Head of caudate nucleus (tissue), 42 donors: ENCODE results near the gene ABL1.

Source experiments
- DNase-seq, 42 donors: peaks; one replicate each; pipeline versions ENCODE4 v3.0.0 to v3.0.0-alpha.2; 2020 to 2021; ENCODE audit warnings: mixed read lengths in 7 of 42
- intact Hi-C: fragments of 100-400 bp; cut with DNase I; formaldehyde crosslinking; loops from one replicate; pipeline ENCODE4 v1.15.0; 2022

Gene ABL1

GRCh38 chr9:130896233-130897014 lies 61.4 kb downstream of the ABL1 start, which contains the start of gene QRFP:
Gene QRFP, minus strand, starts transcription at chr9:130896812. Its CDS starts 2,974 bp downstream, at chr9:130893838.
- intact Hi-C loops, result no loop called here
- DNase-seq, result no peak

- no peak for DNase-seq
- intact Hi-C loops, result no loop called here
Measured at GRCh38 chr9:130897105-130897751, 62.2 kb downstream of the ABL1 start.

DNA sequence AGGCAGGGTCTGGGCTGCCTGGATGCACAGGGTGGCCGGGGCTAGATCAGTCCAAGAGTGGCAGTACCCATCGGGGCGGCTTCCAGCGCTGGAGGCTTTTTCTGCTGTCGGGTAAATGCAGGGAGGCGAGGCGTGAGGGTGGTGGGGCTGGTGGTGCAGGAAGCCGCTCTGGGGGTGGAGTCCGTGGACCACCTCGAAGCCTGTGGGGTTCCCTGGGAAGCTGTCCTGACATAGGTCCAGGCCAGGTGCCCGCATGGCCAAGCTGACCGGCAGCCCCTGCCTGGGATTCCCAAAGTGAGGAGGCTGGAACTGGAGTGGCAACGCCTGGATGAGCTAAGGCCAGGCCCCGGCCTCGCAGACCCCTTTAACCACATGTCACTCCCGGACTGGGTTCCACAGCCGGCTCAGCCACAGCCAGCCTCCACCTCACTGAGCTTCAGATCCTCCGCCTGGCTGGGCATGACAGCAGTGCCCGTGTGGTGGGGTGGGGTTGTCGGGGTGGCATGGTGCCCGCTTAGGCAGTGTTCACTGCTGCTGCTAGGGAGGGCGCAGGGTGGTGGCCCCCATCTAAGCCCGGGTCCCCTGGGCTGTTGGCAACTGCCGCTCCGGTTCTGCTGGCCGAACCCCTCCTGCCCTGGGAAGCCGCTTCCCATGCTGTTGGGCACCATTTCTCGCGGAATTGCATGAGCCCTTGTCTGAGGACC lies 62.9 kb downstream of the ABL1 start:
- intact Hi-C loops, result no loop called here
- no peak for DNase-seq

DNA sequence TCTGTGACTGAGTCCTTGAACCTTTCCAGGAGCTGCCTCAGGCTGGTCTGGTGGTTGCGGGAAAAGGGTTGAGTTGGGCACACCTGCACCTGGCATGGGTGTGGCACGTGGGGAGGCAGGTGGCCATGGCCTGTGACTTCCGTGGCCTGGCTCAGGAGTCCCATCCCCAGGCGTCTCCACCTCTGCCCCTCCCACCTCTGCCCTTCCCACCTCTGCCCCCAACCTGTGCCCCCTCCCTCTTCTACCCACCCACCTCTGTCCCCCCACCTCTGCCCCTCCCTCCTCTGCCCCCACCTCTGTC lies 63.4 kb downstream of the ABL1 start:
- no peak for DNase-seq
- intact Hi-C loops, result no loop called here

GRCh38 chr9:130899051-130899748 lies 64.1 kb downstream of the ABL1 start:
- intact Hi-C loops, result no loop called here
- no peak for DNase-seq

- intact Hi-C loops, result no loop called here
- no peak for DNase-seq
Measured at GRCh38 chr9:130900701-130901497, 65.8 kb downstream of the ABL1 start.

GRCh38 chr9:130901498-130902203 lies 66.6 kb downstream of the ABL1 start:
- intact Hi-C loops, result no loop called here

DNA sequence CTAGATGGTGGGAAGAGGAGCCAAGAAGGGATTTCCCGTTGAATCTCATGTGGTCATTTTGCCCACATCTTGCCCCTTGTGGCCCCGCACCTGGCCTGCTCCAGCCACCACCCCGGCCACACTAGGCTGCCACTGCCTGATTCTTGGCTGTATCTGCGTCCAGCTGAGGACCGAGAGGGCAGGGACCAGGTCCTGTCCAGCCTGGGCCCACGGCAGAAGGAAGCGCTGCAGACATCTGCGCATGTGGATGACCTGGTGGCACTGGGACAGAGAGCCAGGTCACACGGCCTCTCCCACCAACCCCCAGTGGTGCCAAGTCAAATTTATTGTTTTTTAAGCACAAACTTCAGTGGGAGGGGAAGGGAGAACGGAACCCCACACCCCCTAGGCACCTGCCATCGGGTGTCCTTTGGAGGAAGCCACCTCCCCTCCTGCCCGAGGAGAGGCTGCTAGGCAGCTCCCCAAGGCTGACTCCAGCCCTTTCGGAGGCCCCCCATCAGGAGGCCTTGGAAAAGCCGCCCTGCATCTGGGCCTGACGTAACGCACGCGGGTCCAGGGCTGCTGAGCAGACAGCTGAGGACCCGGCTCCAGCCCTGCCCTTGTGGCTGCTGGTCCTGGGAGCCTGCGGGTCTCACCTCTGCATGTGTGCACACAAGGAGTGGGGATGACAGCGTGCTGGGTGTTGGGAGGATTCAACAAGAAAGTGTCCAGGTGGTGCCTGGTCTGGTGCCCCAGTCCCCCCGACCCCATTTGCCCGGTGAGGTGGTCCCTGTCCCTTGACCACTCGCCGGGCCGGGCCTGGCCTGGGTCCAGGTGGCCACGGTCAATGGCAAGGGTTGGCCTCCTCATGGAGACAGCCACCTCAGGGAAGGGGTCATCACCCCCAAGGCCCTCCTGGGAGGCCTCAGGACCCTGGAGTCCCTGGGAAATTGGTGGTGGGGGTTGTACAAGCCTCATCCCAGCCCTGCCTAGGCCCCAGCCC lies 67.4 kb downstream of the ABL1 start:
- intact Hi-C loops, result no loop called here
- DNase-seq, result no peak

More at GRCh38 chr9:130901498-130902203, 66.6 kb downstream of the ABL1 start:
- no peak for DNase-seq

DNA sequence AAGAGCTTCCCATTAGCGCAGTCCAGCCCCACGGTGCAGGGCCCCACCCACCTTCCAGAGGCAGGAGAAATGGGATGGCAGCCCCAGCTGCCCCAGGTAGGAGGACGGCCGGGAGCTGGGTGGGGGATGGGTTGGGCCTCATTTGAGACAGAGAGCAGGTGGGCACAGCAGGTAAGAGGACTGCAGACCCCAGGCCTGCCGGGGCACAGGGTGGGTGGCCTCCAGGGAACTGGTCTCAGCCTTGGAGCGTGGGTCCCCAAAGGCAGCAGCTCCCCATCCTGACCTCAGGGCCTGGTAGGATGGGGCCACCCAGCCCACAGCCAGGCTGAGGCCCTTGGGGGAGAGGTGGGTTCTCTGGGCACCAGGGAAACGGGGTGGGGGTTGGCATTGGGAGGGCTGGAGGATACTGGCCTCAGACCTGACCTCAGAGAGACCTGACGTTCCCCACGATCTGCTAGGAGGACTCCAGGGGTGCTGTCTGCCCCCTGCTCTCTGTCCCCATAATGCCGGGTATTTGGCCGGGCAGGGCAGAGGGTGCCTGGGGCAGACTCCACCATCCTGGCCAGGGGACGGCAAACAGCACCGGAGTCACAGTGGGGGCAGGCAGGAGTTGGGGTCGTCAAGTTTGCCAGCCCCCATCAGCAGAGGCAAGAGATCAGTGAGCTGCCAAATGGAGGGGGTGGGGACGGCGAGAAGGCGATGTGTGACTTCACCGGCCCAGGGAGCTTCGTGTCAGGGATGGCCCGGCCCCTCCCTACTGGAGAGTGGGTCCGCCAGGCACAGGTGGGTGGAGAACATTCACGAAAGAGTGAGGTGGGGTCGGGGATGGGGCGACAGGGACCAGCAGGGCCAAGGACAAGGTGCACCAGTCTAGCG lies 68.4 kb downstream of the ABL1 start:
- intact Hi-C loops, result no loop called here

GRCh38 chr9:130904070-130905044 lies 69.3 kb downstream of the ABL1 start:
- intact Hi-C loops, result no loop called here
- DNase-seq, result no peak

More for the DNA sequence above, 68.4 kb downstream of the ABL1 start:
- DNase-seq, result no peak

DNA sequence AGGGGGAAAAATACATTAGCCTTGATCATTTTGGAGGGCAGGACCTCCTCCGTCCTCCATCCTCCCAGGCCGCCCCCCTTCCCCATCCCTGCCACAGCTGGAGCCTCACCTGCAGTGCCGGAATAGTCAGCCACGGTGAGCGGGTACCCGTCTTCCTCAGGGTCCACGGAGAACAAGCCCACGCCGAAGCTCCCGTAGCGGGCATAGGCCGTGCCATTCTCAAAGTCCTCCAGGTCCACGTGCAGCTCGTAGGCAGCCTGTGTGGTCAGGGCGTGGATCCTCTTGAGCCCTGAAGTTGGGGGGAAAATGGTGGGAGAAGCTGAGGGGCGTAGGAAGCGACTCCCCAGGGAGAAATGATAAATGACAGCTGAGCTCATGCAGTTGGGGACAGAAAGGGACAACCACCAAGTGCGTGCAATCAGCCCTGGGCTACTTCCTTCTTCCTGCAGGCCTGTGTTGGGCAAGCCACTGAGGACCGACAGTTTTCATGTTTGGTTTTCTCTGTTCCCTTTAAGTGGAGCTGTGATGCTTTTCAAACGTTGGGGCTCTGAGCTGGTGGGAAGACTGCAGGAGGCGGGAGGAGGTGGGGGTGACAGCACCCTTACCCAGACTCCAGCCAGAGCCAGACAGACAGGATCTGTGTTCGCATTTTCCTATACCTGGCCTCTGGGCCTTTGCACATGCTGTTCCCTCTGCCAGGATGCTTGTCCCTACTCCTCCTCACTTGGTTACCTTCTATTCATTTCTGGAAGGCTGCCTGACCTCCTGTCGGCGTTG lies 70.3 kb downstream of the ABL1 start:
- intact Hi-C loops, result no loop called here

GRCh38 chr9:130905902-130906734 lies 71.1 kb downstream of the ABL1 start:
- intact Hi-C loops, result no loop called here
- DNase-seq, result no peak

More for the DNA sequence above, 70.3 kb downstream of the ABL1 start:
- no peak for DNase-seq

- DNase-seq, result no peak
- intact Hi-C loops, result no loop called here
Measured at GRCh38 chr9:130906735-130907416, 71.8 kb downstream of the ABL1 start.
